Fibroblast of skin of back (primary cell): ENCODE results near the gene CGREF1.
"Not testable (repeated sequence)": the region's sequence is repeated elsewhere in the genome, so short reads cannot be mapped to it uniquely, and the experiment has no call there.

Source experiments
- DNase-seq: peaks from one replicate; pipeline ENCODE4 v3.0.0-alpha.2; 2013

Gene CGREF1

DNA sequence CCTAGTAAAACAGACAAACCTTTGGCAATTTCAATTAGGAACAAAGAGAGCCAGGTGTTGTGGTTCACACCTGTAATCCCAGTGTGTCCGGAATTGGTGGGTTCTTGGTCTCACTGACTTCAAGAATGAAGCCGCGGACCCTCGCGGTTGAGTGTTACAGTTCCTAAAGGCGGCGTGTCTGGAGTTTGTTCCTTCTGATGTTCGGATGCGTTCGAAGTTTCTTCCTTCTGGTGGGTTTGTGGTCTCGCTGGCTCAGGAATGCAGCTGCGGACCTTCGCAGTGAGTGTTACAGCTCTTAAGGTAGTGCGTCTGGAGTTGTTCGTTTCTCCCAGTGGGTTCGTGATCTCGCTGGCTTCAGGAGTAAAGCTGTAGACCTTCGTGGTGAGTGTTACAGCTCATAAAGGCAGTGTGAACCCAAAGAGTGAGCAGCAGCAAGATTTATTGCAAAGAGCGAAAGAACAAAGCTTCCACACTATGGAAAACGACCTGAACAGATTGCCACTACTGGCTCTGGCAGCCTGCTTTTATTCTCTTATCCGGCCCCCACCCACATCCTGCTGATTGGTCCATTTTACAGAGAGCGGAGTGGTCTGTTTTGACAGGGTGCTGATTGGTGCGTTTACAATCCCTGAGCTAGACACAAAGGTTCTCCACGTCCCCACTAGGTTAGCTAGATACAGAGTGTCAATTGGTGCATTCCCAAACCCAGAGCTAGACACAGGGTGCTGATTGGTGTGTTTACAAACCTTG lies 8.2 kb downstream of the CGREF1 start:
- DNase-seq = not testable (repeated sequence)

DNA sequence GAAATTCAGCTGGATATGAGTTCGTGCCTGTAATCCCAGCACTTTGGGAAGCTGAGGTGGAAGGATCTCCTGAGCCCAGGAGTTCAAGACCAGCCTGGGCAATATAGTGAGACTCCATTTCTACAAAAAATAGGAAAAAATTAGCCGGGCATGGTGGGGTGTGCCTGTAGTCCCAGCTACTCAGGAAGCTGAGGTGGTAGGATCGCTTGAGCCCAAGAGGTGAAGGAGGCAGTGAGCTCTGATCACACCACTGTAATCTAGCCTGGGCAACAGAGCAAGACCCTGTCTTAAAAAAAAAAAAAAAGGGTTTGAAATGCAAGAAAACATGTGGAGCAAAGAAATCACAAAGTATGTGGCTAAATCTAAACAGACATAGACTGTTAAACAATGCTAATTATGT lies 9.8 kb downstream of the CGREF1 start:
- no peak for DNase-seq

DNA sequence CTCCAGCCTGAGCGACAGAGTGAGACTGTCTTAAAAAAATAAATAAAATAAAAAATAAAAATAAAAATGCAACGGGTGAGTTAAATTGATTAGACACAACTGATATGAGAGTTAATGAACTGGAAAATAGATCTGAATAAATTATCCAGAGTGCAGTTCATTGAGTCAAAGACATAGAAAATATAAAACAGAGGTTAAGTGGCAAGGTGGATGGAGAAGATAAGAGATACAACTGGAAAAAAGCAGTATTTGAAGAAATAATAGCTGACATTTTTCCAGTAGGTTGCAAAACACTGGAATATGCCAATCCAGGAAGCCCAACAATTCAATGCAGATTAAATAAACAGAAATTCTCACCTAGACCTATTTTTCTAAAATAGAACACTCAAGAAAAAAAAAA lies 10.7 kb downstream of the CGREF1 start:
- no peak for DNase-seq

DNA sequence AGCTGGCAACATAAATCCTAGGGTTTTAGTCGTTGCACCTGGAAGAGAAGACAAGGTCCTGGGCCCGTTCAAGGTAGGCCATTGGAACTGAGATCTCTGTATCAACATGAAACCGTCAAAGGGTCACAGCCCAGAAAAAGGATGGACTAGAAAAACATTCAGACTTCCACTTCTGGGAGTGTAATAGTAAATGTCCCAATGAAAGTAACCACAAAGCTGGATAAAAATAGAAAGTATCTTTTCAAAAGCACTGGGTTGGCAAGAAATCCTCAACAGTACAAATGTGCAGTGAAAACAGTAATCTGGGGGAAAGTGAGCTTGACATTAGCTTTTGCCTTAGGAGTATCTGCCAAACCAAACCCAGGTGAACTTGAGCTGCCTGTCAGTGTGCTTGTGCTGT lies 12.9 kb downstream of the CGREF1 start:
- no peak for DNase-seq

DNA sequence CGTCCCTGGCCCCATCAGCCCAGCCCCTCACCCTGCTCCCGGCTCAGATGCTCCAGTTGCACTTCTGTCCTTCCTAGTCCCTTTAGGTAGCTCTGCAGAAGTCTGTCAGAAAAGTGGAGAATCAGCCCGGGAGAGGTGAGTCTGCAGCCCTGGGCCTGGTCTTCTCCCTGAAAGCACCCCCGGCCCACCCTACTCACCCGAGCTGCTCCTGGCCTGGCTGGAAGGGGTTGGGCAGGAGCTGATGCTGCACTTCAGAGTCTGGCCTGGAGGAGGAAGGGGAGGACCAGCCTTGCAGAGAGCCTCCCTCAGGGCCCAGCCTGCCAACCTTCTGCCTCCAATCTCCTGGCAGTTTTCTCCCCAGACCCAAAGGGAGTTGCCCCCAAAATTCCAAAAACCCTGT lies 16.6 kb downstream of the CGREF1 start:
- DNase-seq = no peak

DNA sequence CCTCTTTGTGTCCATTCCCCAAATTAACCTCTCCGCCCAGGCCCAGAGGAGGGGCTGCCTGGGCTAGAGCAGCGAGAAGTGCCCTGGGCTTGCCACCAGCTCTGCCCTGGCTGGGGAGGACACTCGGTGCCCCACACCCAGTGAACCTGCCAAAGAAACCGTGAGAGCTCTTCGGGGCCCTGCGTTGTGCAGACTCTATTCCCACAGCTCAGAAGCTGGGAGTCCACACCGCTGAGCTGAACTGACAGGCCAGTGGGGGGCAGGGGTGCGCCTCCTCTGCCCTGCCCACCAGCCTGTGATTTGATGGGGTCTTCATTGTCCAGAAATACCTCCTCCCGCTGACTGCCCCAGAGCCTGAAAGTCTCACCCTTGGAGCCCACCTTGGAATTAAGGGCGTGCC lies 18.9 kb downstream of the CGREF1 start:
- no peak for DNase-seq

DNA sequence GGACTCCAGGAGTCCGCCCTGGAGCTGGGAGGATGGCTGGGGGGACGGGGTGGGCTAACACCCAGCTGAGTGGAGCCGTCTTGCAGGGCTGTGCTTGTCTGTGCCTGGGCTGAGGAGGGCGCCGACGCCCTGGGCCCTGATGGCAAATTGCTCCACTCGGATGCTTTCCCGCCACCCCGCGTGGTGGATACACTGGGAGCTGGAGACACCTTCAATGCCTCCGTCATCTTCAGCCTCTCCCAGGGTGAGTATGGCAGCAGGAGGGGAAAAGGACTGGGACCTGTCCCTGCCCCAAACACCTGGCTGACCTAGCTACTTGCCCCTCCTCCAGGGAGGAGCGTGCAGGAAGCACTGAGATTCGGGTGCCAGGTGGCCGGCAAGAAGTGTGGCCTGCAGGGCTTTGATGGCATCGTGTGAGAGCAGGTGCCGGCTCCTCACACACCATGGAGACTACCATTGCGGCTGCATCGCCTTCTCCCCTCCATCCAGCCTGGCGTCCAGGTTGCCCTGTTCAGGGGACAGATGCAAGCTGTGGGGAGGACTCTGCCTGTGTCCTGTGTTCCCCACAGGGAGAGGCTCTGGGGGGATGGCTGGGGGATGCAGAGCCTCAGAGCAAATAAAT lies 19.5 kb downstream of the CGREF1 start:
- DNase-seq = no peak

DNA sequence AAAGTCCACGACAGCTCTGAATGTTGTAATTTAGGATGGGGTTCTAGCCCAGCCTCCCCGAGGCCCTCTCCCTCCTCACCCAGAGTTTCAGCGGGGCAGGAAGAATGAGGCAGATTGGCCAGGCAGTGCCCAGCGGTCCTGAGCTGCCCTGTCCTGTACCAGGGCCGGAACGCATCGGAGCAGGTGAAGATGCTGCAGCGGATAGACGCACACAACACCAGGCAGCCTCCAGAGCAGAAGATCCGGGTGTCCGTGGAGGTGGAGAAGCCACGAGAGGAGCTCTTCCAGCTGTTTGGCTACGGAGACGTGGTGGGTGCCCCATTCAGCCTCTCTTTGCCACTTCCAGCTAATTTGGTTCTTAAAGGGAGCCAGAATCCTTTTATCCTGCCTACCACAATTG lies 21.6 kb downstream of the CGREF1 start:
- no peak for DNase-seq

DNA sequence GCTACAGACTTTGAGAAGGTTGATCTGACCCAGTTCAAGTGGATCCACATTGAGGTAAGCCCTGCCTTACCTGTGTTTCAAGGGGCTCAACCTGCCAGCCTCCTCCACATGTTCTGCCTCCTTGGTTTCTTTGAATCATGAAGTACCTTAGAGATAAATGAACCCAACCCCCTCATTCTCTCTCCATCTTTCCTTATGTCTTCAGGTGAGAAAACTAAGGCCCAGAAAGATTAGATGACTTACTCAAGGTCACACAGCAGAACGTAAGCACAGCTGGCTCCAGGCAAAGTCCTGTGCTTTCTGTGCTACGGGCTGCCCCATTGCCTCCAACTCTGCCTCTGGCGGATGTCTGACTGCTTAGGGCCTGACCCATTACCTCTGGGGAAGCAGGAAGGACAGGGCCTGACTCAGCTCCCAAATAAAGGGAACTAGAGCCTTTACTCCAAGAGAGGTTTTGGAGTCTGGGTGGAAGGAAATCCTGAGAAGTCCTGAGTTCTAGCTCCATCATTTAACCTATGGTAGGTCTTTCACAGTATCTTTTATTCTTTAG lies 22.1 kb downstream of the CGREF1 start:
- DNase-seq = no peak

DNA sequence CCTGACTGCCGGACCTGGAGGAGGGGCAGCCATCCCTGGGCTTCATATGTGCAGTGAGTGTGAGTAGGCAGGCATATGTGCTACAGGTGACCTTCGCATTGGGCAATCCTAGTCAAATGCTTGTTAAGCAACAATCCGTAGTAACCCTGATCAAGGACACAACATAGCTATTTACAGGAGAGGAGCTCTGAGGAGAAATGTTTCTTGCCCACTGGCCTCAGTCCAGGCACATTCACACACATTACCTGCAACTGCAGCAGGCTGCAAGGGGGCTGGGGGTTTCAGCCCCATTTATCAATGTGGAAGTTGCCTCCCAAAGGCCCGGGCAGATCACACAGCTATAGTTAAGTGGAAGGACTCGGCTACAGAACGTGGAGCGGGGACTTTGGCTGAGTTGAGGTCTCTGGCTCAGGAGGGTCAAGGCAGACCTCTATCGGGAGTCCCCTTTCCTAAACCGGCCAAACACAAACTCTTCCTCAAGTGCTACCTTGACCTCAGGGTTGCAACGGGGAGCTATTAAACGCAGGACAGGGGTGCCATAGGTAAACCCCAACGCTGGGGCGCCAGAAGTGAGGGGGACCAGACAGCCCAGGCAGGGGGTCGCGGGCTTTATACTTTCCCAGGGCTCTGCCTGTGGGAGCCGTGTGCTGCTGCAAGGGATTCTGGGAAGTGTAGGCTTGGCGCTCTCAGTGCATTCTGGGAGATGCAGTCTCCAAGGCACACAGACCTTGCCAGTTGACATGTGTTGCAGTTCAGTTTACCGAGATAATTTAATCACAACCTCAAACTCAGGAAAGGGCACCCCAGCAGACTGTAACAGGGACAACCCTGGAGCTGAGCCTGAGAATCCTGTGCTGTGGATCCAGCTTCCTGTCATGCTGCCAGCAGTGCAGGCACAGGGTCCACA lies 22.9 kb downstream of the CGREF1 start:
- DNase-seq = peak; percentile 60

DNA sequence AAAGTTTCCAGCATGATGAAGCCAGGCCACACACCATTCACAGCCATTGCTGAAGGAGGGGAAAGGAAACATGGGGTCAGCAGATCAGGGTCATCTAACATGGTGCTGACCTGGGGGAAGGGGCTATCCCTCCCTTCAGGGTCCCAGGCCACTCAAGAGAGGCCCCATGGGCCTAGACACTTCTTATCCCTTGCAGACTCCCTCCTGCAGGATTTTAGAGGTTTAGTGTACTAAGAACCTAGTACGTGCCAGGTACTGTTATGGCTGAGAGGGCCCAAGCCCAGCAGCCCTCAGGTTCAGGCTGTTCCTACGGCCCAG lies 23.5 kb downstream of the CGREF1 start:
- DNase-seq = no peak

DNA sequence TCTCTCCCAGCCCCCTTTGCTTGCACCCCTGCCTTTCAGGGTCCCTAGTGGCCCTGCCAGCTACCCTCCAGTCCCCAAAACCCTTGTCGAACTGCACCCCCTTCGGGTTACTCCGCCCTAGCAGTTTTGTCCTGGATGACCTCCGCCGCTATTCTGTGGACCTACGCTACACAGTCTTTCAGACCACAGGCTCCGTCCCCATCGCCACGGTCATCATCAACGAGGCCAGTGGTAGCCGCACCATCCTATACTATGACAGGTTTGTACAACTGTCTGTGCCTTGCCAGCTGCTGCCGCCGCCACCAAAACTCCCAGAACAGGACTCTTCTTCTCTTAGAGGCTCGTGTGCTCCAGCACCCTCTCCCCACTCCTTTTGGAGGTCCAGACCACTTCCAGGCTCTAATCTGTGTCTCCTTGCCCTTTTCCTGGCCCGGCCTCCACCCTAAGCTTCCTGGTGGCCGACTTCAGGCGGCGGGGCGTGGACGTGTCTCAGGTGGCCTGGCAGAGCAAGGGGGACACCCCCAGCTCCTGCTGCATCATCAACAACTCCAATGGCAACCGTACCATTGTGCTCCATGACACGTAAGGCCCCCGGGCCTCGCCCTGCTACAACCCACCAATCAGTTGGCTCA lies 24.5 kb downstream of the CGREF1 start:
- no peak for DNase-seq

DNA sequence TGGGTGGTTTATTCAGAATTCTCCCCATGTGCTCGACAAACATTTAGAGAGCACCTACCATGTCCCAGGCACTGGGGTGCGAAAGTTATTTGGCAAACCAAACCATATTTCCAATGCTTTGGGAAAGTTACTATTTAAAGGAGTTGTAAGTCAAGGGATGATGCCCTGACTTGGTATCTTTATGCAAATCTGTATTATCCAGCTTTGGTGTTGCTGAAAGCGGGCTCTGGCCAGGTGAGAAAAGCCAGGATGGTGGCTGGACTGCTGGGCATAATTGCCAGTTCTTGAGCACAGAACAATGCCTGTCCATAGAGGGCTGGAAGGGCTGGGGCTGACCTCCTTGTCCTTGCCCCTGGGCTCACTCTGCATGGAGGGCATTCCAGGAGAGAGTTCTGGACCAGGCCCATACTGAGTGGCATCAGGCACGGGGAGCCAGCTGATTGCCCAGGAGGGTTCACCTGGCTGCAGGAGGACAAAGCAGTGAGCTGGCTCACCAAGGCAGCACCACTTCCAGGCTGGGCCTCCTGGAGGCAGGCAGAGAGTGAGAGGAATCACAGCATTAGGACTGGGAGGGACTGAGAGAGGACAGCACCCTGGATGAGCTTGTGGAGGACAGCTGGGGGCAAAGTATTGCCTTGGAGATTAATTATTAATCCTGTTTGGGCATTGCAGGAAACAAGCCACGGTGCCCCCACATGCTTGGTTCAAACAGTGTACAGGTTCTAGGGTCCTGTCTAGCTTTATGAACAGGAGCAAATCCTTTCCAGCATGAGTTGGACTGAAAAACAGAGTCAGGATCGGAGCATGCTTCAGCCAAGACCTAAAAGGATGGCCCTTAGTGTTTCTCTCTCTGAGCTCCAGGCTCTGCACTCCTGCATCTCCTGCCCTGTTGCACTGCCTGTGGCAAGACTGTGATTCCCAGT lies 25.2 kb downstream of the CGREF1 start:
- no peak for DNase-seq

DNA sequence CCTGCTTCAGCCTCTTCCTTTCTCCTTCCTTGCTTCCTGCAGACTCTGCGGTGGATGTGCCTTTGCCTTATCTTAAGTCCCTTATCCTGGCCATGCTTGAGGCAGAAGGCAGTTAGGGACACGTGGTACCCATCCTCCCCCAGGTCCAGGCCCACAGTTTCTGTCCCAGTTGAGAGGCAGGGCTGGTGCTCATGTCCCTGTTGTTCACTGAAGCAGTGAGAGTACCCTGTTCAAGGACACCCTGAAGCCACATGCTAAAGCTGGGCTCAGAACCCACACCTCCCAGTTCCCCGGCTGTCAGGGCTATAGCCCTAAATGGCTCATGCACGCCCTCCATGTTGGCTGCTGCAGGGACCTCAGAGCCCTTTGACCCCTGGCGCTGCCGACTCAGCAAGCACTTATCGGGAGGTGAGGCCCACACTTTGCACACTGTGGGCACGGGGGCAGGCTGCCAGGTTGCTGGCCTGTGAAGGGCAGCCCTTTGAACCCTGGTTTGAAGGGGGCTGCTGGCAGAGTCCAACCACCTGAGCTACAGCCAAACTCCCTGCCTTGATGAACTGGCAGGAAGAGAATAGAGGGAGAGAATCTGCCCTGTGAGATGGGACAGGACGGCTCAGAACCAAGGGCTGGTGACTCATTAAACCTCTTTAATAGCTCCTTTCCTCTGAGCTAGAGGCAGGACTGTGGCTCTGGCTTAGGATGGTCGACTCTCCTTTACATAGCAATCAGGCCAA lies 26.1 kb downstream of the CGREF1 start:
- no peak for DNase-seq

DNA sequence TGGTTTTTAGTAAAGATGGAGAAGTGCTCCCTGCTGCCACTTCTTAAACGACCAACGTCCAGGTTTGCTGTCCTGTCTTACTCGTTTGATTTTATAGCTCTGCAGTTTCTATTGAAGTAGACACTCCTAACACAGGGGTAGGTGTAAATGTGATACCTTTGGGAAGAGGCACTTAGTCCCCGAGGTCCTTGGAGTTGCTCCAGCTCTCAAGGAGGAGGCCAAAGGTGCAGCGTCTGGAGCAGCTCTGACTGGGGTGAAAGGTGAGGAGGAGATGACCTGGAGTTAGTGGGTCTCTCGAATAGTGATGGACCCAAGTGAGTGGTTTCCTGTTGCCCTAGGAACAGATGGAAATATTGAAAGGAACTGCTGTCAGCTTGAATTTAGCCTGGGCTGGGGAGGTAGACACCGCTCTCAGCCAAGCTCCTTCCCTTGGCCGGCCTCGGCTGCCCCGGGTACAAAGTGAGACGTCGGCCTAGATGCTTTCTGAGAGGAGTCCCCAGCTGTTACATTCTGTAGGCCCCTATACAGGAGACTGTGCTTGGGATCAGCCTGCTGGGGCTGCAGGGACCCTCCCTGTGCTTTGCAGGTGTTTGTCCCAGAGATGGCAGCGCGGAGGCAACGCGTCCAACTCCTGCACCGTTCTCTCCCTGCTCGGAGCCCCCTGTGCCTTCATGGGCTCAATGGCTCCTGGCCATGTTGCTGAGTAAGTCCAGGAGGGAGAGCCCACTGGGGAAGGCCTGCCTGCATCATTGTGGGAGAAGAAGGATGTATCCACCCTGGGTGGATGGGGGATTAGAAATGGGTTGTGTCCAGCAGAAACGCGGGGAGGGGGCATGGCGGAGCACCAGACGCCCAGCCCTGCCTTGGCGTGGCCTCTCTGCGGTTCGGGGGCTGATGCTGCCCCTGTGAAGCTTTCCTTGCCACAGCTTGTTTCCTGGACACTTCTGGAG lies 26.9 kb downstream of the CGREF1 start:
- no peak for DNase-seq

DNA sequence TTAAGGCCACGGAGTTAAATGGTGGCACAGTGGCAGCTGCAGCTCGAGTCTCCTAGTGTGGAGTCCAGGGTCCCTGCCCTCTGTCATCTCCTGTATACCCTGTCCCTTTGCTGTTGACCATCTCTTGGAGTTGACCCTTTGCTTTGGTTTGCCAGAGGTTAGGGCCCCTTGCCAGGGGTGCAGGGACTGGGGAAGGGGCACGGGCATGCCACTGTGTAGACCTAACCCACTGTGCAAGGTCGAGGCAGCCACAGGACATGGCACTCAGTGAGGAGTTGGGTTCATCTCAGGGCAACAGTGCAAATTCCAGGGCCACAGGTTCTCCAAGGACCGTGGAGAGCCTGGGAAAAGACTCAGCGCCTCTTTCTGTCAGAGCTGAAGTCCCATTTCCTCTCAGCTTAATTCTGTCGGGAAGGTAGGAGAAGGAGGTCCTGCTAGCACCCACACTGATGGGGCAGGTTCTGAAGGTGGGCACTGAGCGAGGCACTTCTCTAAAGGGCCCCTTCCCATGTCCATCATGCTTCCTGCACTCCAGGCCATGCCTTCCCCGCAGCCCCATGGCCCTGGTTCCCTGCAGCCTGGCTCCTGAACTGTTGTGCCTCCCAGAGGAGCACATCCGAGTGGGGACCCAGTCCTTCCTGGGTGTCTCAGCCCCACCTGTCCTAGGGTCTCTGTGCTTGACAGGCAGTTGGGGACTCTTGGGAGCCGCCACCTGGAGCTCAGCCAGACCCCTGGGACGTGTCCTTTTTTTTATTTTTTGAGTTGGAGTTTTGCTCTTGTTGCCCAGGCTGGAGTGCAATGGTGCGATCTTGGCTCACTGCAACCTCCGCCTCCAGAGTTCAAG lies 29.6 kb downstream of the CGREF1 start:
- no peak for DNase-seq

DNA sequence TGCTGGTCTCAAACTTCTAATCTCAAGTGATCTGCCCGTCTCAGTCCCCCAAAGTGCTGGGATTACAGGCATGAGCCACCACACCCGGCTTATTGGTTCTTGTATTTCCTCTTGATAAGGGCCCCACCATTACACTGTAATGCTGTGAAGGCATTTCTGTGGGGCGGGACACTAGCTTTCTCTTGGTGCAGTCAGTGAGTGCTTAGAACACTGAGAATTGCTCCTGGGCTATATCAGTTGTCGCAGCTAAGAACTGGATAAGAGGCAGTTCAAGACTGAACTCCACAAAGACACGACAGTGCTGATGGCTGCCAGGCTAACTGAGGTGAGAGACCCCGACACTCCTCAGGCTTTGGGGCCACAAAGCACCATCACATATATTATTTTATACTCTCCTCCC lies 30.3 kb downstream of the CGREF1 start:
- DNase-seq = no peak

DNA sequence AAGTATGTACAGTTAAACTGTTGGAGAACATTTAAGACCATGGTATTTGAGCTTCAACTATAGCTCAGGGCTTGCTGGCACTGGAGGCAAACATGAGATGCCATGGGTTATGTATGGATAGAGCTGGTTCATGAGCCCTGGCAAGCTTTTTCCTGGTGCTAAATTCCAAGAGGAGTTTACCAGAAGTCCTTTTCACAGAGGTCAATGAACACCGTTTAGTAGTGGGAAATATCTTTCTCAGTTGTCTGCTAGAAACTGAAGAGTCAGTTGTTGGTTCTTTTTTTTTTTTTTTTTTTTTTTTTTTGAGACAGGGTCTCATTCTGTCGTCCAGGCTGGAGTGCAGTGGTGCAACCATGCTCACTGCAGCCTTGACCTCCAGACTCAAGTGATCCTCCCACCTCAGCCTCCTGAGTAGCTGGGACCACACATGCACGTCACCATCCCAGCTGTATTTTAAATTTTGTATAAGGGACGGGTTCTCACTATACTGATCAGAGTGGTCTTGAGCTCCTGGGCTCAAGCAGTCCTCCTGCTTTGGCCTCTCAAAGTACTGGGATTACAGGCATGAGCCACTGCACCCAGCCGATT lies 31.0 kb downstream of the CGREF1 start:
- DNase-seq = no peak
